ENCODE data around the gene CLMN.

The CLMN gene

GRCh38 chr14:95149441-95149840, 170.3 kb downstream of the CLMN start:
- Histone ChIP-seq H3K9me2 (ENCODE audit: low read depth, low read length) (no peaks in the 10 kb centered on the region), H3K27ac (ENCODE audit: low read depth, low read length, poor library complexity, severe bottlenecking) (no peak overlapping the region), H4K20me1 (ENCODE audit: insufficient read depth, low read length) (no peaks in the 10 kb centered on the region), H3K36me3 (ENCODE audit: insufficient read depth, low read length) (peaks cover 10% of the 10 kb centered on the region), H3K4me2 (ENCODE audit: low read length) (no peak overlapping the region), H3K9ac (ENCODE audit: low read length) (no peak overlapping the region), H2AFZ (ENCODE audit: low read length) (no peak overlapping the region), H3F3A (ENCODE audit: insufficient read depth, low read length) (no peaks in the 10 kb centered on the region), H3K9me3 (ENCODE audit: low read length) (peaks cover 3% of the 10 kb centered on the region; the same call in 1 of the 2 replicates), H3K27me3 (ENCODE audit: insufficient read depth, low read length) (no peaks in the 10 kb centered on the region), H3K4me1 (ENCODE audit: insufficient read depth, low read length, severe bottlenecking) (peaks cover 9% of the 10 kb centered on the region), H3K79me2 (ENCODE audit: insufficient read depth, low read length) (peaks cover 83% of the 10 kb centered on the region), H3K4me3 (ENCODE audit: low read depth, low read length, poor library complexity, severe bottlenecking) (no peak overlapping the region)
- TF ChIP-seq CTCF (IDR thresholded peaks at IDR 0.05; ENCODE audit: low read length), result no peak
- TF ChIP-seq EZH2 (IDR thresholded peaks at IDR 0.05; ENCODE audit: borderline replicate concordance, low read length), result no peak

DNA sequence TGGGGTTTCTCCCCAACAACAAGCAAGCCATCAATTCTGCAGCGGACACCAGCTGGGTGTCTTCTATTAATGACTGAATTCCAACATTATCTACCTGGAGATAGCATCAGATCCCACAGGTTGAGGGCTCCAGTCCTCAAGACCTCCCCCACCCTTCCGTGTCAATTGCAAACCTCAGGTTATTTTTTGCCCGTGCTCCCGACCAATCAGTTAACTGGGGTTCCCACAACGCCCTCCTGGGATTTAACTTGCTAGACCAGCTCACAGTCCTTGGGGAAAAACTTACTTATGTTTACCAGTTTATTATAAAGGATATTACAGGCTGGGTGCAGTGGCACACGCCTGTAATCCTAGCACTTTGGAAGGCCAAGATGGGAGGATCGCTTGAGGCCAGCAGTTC, 172.1 kb downstream of the CLMN start:
- Histone ChIP-seq H3K4me3 (ENCODE audit: low read depth, low read length, poor library complexity, severe bottlenecking) (no peak overlapping the region), H3K27ac (ENCODE audit: low read depth, low read length, poor library complexity, severe bottlenecking) (no peak overlapping the region), H3K36me3 (ENCODE audit: insufficient read depth, low read length) (peaks cover 10% of the 10 kb centered on the region), H3K9me2 (ENCODE audit: low read depth, low read length) (no peaks in the 10 kb centered on the region), H3K9me3 (ENCODE audit: low read length) (peaks cover 3% of the 10 kb centered on the region; the same call in 1 of the 2 replicates), H3K27me3 (ENCODE audit: insufficient read depth, low read length) (no peaks in the 10 kb centered on the region), H4K20me1 (ENCODE audit: insufficient read depth, low read length) (no peaks in the 10 kb centered on the region), H2AFZ (ENCODE audit: low read length) (no peak overlapping the region), H3K4me2 (ENCODE audit: low read length) (no peak overlapping the region), H3F3A (ENCODE audit: insufficient read depth, low read length) (no peaks in the 10 kb centered on the region), H3K9ac (ENCODE audit: low read length) (no peak overlapping the region), H3K4me1 (ENCODE audit: insufficient read depth, low read length, severe bottlenecking) (peaks cover 18% of the 10 kb centered on the region), H3K79me2 (ENCODE audit: insufficient read depth, low read length) (peaks cover 81% of the 10 kb centered on the region)
- TF ChIP-seq EZH2 (IDR thresholded peaks at IDR 0.05; ENCODE audit: borderline replicate concordance, low read length), result no peak
- no peak for TF ChIP-seq CTCF (IDR thresholded peaks at IDR 0.05; ENCODE audit: low read length)

DNA sequence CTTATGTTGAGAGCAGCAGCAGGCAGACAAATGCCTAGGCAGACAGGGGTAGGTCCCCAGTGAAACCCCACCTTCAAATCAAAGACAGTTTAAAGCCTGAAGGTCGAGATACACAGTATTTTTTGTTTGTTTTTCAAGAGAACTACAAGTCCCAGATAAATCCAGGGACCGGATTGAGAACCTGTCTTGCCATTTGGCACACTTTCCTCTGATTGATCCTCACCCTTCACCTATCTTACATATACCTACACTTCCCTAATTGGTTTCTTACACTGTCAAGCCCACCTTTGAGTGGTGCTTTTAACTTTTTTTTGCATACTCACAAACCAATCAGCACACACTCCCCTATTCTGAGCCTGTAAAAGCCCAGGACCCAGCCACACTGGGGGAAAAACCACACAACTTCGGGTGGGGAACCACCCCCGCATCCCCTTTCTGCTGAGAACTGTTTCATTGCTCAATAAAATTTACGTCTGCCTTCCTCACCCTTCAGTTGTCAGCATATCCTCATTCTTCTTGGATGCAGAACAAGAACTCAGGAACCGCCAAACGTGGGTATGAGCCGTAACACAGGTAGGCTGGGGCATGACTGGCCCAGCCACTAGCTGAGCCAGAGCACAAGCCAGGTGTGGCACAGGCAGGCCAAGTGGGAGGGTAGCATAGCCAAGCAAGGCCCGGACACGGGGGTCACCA, 173.5 kb downstream of the CLMN start:
- Histone ChIP-seq H3K4me3 (ENCODE audit: low read depth, low read length, poor library complexity, severe bottlenecking) (no peak overlapping the region), H2AFZ (ENCODE audit: low read length) (no peak overlapping the region), H3K4me1 (ENCODE audit: insufficient read depth, low read length, severe bottlenecking) (peaks cover 28% of the 10 kb centered on the region)

More for the DNA sequence above, 173.5 kb downstream of the CLMN start:
- H3K9me3 ChIP-seq (ENCODE audit: low read length), result peaks cover 3% of the 10 kb centered on the region; the same call in 1 of the 2 replicates
- no peaks in the 10 kb centered on the region; the same call in 1 of the 2 replicates for H4K20me1 ChIP-seq (ENCODE audit: insufficient read depth, low read length)
- no peak overlapping the region for H3K4me2 ChIP-seq (ENCODE audit: low read length)
- no peak for TF ChIP-seq EZH2 (IDR thresholded peaks at IDR 0.05; ENCODE audit: borderline replicate concordance, low read length)
- no peak for TF ChIP-seq CTCF (IDR thresholded peaks at IDR 0.05; ENCODE audit: low read length)
- H3K27me3 ChIP-seq (ENCODE audit: insufficient read depth, low read length), result no peaks in the 10 kb centered on the region
- no peak overlapping the region for H3K27ac ChIP-seq (ENCODE audit: low read depth, low read length, poor library complexity, severe bottlenecking)
- peaks cover 80% of the 10 kb centered on the region for H3K79me2 ChIP-seq (ENCODE audit: insufficient read depth, low read length)
- no peaks in the 10 kb centered on the region for H3F3A ChIP-seq (ENCODE audit: insufficient read depth, low read length)
- H3K9ac ChIP-seq (ENCODE audit: low read length), result no peak overlapping the region
- H3K9me2 ChIP-seq (ENCODE audit: low read depth, low read length), result no peaks in the 10 kb centered on the region
- peaks cover 10% of the 10 kb centered on the region for H3K36me3 ChIP-seq (ENCODE audit: insufficient read depth, low read length)
